ENCODE data around the gene CSNK2A1.

Gene CSNK2A1

DNA sequence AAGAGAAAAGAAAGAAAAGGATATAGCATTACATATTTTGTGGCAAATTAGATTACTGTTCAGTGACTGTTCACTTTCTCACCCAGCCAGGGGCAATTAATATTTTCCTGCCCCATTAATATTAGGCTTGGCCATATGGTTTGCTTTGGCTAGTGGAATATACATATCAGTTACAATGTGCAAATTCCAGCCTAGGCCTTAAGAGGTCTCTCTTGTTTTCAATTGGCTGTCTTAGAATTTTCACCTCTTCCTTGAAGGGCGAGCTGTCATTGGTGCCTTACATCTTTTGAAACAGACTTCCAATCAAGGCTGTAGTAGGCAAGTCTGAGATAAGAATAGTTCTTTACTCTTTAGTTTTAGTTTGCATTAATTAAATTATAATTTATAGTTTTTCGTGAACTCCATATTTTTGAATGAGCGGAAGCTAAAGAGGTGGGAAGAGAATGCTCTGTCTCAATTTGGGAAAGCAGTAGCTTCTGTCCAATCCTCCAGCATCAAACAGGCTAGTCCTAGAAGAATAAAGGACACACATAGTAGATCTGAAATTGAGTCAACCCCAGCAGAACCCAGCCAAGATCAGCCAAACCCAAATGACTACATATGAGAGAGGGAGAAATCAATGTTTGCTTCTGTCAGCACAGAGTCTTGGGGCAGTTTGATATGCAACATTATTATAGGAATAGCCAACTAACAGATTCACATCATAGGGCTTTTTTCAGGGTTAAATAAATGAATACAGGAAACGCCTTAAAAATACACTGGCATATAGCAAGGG lies 6.3 kb upstream of the CSNK2A1 start:
- DNase-seq (ENCODE audit: low spot score in 2 of 2) (no peak), ATAC-seq (no peak)
- H3K4me3 Mint-ChIP-seq, result no peak overlapping the region

DNA sequence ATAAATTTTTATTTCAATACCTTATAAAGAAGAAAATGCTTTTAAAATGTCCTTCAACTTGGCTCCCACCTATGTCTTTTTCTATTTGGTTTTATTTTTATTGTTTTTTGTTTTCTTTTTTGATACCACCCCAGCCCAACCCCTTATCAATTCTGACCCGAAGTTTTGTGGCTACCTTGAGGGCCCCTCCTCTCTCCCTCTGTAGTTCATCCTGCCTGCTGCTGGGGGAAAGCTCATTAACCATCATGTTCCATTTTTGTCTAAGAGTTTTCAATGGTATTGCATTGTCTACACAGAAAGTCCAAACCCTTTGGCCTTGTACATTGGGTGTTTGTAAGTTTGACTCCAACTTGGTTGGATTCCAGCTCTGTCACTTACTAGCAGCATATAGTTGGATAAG lies 5.3 kb upstream of the CSNK2A1 start:
- ATAC-seq (no peak), DNase-seq (ENCODE audit: low spot score in 2 of 2) (no peak)
- peaks cover 13% of the 10 kb centered on the region for H3K36me3 Mint-ChIP-seq
- H3K4me1 Mint-ChIP-seq, result peaks cover 15% of the 10 kb centered on the region
- no peak overlapping the region for H3K4me3 Mint-ChIP-seq
- H3K27ac Mint-ChIP-seq, result no peak overlapping the region
- peaks cover 4% of the 10 kb centered on the region for H3K9me3 Mint-ChIP-seq

More for the DNA sequence above, 6.3 kb upstream of the CSNK2A1 start:
- Mint-ChIP-seq H3K27ac (no peak overlapping the region), H3K9me3 (no peaks in the 10 kb centered on the region), H3K36me3 (peaks cover 6% of the 10 kb centered on the region), H3K4me1 (peaks cover 5% of the 10 kb centered on the region)

- Mint-ChIP-seq H3K27ac (no peak overlapping the region), H3K4me3 (no peak overlapping the region), H3K36me3 (peaks cover 23% of the 10 kb centered on the region), H3K4me1 (peaks cover 26% of the 10 kb centered on the region), H3K9me3 (peaks cover 4% of the 10 kb centered on the region)
- DNase-seq (ENCODE audit: low spot score in 2 of 2) (no peak), ATAC-seq (no peak)
Measured at GRCh38 chr20:547394-547793, 3.8 kb upstream of the CSNK2A1 start.

DNA sequence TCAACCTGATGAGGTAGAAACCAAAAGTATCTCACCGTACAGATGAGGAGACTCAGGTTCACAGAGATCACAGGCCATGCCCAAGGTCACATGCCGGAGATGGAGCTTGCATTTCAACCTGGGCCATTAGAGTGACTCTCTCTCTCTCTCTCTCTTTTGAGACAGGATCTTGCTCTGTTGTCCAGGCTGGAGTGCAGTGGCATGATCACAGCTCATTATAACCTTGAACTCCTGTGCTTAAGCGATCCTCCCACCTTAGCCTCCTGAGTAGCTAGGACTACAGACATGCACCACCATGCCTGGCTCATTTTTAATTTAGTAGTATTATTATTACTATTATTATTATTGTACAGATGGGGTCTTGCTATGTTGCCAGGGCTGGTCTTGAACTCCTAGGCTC lies 2.8 kb upstream of the CSNK2A1 start:
- H3K9me3 Mint-ChIP-seq, result peaks cover 4% of the 10 kb centered on the region
- no peak overlapping the region for H3K27ac Mint-ChIP-seq
- ATAC-seq, result no peak
- peaks cover 33% of the 10 kb centered on the region for H3K4me1 Mint-ChIP-seq
- peaks cover 23% of the 10 kb centered on the region for H3K36me3 Mint-ChIP-seq
- DNase-seq (ENCODE audit: low spot score in 2 of 2), result no peak
- no peak overlapping the region for H3K4me3 Mint-ChIP-seq

DNA sequence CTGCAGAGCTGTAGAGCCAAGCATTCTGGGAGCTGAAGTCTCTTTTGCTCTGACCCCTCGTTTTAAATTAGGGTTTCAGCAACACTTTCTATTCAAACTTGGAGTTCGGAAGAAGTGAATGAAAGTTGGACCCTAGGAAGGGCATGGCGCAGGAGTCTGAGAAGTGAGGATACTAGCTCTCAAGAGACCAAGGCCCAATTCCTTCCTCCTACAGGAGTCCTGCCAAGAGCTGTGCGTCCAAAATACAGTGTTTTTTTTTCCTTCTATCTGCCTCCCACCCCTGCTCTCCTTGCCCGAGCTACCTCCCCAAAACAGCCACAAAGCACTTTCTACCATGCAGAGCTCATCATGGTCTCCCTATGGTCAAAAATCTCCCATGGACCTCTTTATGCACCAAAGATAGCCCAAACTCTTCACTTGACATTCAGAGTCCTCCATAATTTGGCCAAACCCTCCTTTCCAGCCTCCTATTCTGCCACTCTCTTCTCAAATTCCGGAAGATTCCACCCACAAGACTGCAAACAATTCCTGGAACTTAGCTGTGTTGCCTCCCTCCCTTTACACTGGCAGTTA lies 649 bp upstream of the CSNK2A1 start:
- Mint-ChIP-seq H3K4me3 (peak overlapping the region; percentile 87), H3K9me3 (peaks cover 4% of the 10 kb centered on the region), H3K36me3 (peaks cover 30% of the 10 kb centered on the region), H3K27ac (peak overlapping the region; percentile 100), H3K4me1 (peaks cover 50% of the 10 kb centered on the region)
- ATAC-seq (no peak), DNase-seq (ENCODE audit: low spot score in 2 of 2) (no peak)

DNA sequence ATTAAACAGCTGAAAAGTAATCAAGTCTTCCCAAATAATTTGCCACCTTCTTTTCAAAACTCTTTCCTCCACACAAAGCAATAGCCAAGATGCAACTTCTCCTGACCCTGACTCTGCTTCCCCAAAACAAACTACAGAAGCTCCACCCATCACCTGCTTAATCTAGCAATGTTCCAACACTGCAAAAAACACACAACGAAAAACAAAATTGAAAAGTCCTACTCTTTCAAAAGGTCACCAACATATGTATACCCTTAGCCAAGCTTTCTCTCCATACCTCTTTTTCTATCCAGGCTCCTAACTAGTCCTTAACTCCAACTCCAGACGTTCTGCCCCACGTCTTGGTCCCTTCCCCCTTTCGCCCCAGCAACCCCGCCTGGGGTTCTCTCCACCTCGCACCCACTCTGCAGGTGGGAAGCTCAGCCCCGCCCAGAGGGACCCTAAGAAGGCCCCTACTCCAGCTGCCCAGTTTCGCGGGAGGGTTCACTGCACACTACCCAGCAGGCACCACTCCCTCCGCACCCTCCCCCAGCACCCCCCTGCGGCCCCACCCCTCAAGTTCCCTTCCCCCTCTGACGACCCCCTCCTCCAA lies 717 bp downstream of the CSNK2A1 start:
- Mint-ChIP-seq H3K4me1 (peaks cover 64% of the 10 kb centered on the region), H3K4me3 (peak overlapping the region; percentile 87), H3K36me3 (peaks cover 30% of the 10 kb centered on the region), H3K27ac (peak overlapping the region; percentile 100), H3K9me3 (peaks cover 4% of the 10 kb centered on the region)
- DNase-seq (ENCODE audit: low spot score in 2 of 2), result peak in 1 of 2 donors; percentile 55
- peak; percentile 15 for ATAC-seq

DNA sequence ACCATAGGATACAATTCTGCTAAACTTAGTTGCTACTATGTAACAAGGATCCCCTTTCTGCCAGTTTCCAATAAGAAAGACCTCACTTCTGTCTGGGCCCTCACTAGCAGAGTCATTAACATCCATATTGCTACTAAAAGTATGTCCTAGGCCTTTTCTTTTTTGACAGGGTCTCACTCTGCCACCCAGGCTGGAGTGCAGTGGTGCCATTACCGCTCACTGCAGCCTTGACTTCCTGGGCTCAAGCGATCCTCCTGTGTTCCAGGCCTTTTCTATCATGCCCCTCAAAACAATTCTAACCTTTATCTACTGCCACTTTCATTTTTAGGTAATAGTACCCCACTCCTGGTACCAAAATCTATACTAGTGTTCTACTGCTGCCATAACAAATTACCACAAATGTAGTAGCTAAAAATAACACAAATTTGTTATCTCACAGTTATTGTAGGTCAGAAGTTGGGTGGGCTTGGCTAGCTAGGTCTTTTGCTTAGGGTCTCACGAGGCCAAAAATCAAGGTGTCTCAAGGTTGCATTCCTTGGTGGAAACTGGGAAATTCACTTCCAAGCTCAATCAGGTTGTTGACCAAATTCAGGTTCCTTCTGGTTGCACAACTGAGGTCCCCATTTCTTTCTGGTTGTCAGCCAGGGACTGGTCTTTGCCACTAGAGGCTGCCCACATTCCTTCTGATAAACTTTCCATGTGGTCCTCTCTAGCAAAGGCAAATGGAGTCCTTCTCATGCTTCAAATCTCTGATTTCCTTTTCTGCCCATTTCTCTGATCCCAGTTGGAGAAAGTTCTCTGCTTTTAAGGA lies 3.0 kb downstream of the CSNK2A1 start:
- ATAC-seq, result no peak
- Mint-ChIP-seq H3K27ac (peak overlapping the region; percentile 1), H3K9me3 (peaks cover 4% of the 10 kb centered on the region), H3K4me3 (no peak overlapping the region), H3K4me1 (peaks cover 87% of the 10 kb centered on the region), H3K36me3 (peaks cover 30% of the 10 kb centered on the region)
- DNase-seq (ENCODE audit: low spot score in 2 of 2), result no peak

GRCh38 chr20:539848-540247 lies 3.7 kb downstream of the CSNK2A1 start:
- no peak overlapping the region for H3K4me3 Mint-ChIP-seq
- H3K4me1 Mint-ChIP-seq, result peaks cover 94% of the 10 kb centered on the region
- no peak for ATAC-seq
- H3K9me3 Mint-ChIP-seq, result peaks cover 4% of the 10 kb centered on the region
- H3K36me3 Mint-ChIP-seq, result peaks cover 30% of the 10 kb centered on the region
- no peak for DNase-seq (ENCODE audit: low spot score in 2 of 2)
- peak overlapping the region; percentile 1 for H3K27ac Mint-ChIP-seq

DNA sequence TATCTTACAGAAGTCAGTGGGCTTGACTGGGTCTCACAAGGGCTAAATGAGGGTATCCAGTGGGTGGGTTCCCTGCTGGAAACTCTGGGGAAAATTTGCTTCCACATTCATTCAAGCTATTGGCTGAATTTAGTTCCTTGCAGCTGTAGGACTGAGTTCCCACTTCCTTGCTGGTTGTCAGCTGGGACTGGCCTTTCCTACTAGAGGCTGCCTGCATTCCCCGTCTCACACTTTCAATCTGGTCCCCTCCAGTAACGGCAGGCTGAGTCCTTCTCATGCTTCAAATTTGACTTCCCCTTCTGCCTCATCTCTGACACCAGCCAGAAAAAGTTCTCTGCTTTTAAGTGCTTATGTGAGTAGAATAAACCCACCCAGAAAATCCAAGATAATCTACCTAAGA lies 4.4 kb downstream of the CSNK2A1 start:
- Mint-ChIP-seq H3K4me1 (peaks cover 94% of the 10 kb centered on the region), H3K36me3 (peaks cover 24% of the 10 kb centered on the region), H3K27ac (no peak overlapping the region), H3K9me3 (no peaks in the 10 kb centered on the region), H3K4me3 (no peak overlapping the region)
- no peak for DNase-seq (ENCODE audit: low spot score in 2 of 2)
- ATAC-seq, result no peak

- Mint-ChIP-seq H3K4me3 (no peak overlapping the region), H3K27ac (no peak overlapping the region), H3K36me3 (peaks cover 19% of the 10 kb centered on the region), H3K9me3 (no peaks in the 10 kb centered on the region), H3K4me1 (peaks cover 95% of the 10 kb centered on the region)
- no peak for DNase-seq (ENCODE audit: low spot score in 2 of 2)
- ATAC-seq, result no peak
Measured at GRCh38 chr20:537983-538382, 5.6 kb downstream of the CSNK2A1 start.

- no peak for DNase-seq (ENCODE audit: low spot score in 2 of 2)
- H3K4me3 Mint-ChIP-seq, result no peak overlapping the region
- no peak for ATAC-seq
- peaks cover 25% of the 10 kb centered on the region for H3K36me3 Mint-ChIP-seq
- no peaks in the 10 kb centered on the region for H3K9me3 Mint-ChIP-seq
- H3K4me1 Mint-ChIP-seq, result peaks cover 80% of the 10 kb centered on the region
- H3K27ac Mint-ChIP-seq, result no peak overlapping the region
Measured at GRCh38 chr20:536426-537010, 7.1 kb downstream of the CSNK2A1 start.

DNA sequence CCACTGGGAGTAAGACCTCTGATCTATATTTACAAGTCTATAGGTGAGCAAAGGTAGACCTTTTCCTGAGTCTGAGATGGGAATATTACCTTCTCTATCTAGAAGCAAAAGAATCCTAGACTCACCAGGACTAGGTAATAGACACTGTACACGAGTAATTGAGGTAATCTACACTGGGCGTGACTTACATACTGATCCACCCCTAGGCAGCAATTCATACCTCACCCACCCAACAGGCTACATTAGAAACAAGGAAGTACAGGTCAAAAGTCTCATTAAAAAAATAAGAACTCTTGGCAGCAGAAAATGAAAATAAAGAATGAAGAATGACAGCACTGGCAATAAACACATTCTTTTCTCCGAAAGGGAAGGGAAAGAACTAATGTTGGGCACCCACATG lies 7.6 kb downstream of the CSNK2A1 start:
- H3K4me3 Mint-ChIP-seq, result no peak overlapping the region
- DNase-seq (ENCODE audit: low spot score in 2 of 2) (no peak), ATAC-seq (no peak)
- peaks cover 25% of the 10 kb centered on the region for H3K36me3 Mint-ChIP-seq
- peaks cover 79% of the 10 kb centered on the region for H3K4me1 Mint-ChIP-seq
- no peak overlapping the region for H3K27ac Mint-ChIP-seq
- no peaks in the 10 kb centered on the region for H3K9me3 Mint-ChIP-seq

- Mint-ChIP-seq H3K36me3 (peaks cover 33% of the 10 kb centered on the region), H3K4me1 (peaks cover 69% of the 10 kb centered on the region), H3K9me3 (peaks cover under 1% of the 10 kb centered on the region), H3K4me3 (no peak overlapping the region), H3K27ac (no peak overlapping the region)
- DNase-seq (ENCODE audit: low spot score in 2 of 2), result no peak
- no peak for ATAC-seq
Measured at GRCh38 chr20:533526-533925, 10.1 kb downstream of the CSNK2A1 start.

DNA sequence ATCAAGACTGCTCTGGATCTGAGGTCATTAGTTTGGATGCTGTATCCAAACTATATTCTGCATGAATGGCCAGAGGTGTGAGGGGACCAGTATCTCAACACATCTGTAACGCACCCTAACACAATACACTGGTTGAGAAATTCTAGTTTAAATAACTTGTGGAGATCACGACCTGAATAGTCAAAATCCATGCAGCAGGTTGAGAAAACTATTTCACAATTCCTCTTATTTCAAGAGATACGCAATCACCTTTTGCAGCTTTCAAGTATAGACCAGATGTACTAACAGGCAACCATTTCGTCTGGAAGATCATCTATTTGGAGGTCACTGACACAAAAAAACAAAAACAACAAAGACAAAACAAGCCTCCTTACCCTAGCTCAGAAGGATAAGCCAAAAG lies 11.1 kb downstream of the CSNK2A1 start:
- Mint-ChIP-seq H3K4me3 (no peak overlapping the region), H3K36me3 (peaks cover 42% of the 10 kb centered on the region), H3K9me3 (peaks cover 5% of the 10 kb centered on the region), H3K4me1 (peaks cover 69% of the 10 kb centered on the region), H3K27ac (no peak overlapping the region)
- ATAC-seq (no peak), DNase-seq (ENCODE audit: low spot score in 2 of 2) (no peak)

GRCh38 chr20:531608-532007 lies 12.0 kb downstream of the CSNK2A1 start:
- ATAC-seq (no peak), DNase-seq (ENCODE audit: low spot score in 2 of 2) (no peak)
- Mint-ChIP-seq H3K9me3 (peaks cover 9% of the 10 kb centered on the region), H3K27ac (no peak overlapping the region), H3K4me1 (peaks cover 61% of the 10 kb centered on the region), H3K4me3 (no peak overlapping the region), H3K36me3 (peaks cover 52% of the 10 kb centered on the region)

Measured in stimulated activated effector memory CD8-positive, alpha-beta T cell treated with anti-CD3 and anti-CD28 coated beads, Interleukin-12 subunit alpha, Interleukin-12 subunit beta, amount 100 ng/mL, for 72 hours (primary cell).